ENCODE results near the gene KLHL29. TPM values are rescaled to one million over a fixed set of nuclear protein-coding genes. Genes with fewer than 3 reads are reported as not detected.

The KLHL29 gene
- total RNA-seq, 1 donor from 2014 or later, result 2.3 TPM

- DNase-seq (ENCODE audit: low spot score), result no peak
- no peak for ATAC-seq
Observed at GRCh38 chr2:23544589-23545295, 159.8 kb downstream of the KLHL29 start.

DNA sequence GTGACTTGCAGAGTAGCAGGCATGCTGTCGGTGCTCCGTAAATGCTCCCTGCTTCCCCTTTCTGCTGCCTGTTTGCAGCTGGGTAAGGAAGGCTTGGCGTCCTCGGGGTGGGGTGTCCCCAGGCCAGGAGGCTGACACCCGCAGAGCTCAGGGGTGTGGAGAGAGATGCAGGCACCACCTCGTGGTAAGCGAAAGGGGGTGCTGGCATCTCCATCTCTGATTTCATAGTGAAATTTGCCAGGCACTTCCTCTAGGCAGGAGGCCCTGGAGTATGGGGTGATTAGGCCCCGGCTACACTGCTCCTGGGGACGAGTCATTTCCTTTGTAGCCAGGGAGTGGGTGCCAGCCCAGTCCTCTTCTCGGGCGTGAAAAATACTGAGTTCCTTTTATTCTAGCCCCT, 160.4 kb downstream of the KLHL29 start:
- DNase-seq (ENCODE audit: low spot score), result no peak
- ATAC-seq, result no peak

GRCh38 chr2:23545811-23546210, 160.8 kb downstream of the KLHL29 start:
- ATAC-seq, result no peak

GRCh38 chr2:23546913-23547312, 161.9 kb downstream of the KLHL29 start:
- ATAC-seq (no peak), DNase-seq (ENCODE audit: low spot score) (no peak)

More at GRCh38 chr2:23545811-23546210, 160.8 kb downstream of the KLHL29 start:
- DNase-seq (ENCODE audit: low spot score), result no peak

- no peak for DNase-seq (ENCODE audit: low spot score)
- ATAC-seq, result no peak
Observed at GRCh38 chr2:23547725-23548124, 162.7 kb downstream of the KLHL29 start.

DNA sequence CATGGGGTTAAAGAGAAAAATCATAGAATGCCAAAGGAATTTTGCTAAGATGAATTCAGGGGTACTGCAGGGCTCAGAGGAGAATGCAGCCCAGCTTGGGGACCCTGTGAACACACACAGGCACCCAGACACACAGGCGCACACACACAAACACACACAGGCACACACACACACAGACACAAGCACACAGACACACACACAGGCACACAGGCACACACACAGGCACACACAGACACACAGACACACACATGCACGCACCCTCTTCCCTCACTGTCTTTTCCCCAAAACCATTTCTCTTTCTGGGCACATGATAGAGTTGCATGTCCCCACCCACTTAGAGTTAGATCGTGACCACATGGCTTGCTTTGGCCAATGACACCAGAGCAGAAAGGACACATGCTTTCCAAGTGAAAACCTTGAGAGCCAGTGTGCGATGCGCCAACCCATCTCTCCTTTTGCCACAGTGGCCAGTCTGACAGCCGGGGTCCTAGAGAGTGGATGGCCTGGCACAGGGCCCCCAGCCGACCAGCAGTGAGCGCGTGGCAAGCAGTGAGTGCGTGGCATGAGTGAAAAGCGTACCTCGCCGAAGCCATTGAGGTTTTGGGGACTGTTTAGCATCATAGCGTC, 163.3 kb downstream of the KLHL29 start:
- DNase-seq (ENCODE audit: low spot score), result no peak
- ATAC-seq, result no peak

DNA sequence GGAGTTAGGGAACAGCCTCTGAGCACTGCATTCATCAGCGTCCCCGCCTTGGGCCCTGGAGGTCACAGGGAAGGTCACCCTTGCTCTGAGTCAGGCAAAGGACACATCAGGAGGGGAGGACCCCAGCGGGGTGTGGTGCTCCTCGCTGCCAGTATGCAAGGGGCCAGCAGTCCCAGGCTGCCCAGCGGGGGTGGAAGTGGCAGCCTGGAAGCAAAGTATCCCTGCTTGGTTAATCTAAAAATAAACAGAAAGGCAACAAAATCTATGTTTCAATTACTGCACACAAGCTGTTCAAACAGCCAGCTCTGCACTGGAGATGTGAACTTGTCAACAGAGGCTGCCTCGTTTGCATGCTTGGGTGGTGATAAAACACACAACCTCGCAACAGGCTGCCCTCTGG, 164.1 kb downstream of the KLHL29 start:
- DNase-seq (ENCODE audit: low spot score) (no peak), ATAC-seq (no peak)

GRCh38 chr2:23549821-23550530, 165.0 kb downstream of the KLHL29 start:
- DNase-seq (ENCODE audit: low spot score) (no peak), ATAC-seq (no peak)

GRCh38 chr2:23550553-23550952, 165.6 kb downstream of the KLHL29 start:
- ATAC-seq (no peak), DNase-seq (ENCODE audit: low spot score) (no peak)

DNA sequence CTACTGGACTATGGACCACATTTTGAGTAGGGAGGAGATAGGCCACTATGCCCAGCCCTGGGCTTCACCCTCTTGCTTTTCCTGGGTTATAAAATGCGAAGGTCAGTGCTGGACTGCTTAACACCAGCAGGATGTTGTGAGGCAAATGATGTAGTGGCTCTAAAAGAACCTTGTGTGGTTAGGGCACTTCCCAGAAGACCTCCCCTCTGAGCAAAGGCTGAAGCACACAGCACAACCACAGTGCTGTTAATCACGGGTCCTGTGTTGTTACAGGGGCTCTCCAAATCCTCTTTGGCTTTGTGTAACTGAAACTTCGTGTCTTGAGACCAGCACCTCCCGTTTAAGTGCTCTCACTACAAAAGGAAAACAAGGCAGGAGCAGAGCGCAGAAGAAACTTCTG, 166.9 kb downstream of the KLHL29 start:
- ATAC-seq (no peak), DNase-seq (ENCODE audit: low spot score) (no peak)

- DNase-seq (ENCODE audit: low spot score) (no peak), ATAC-seq (no peak)
Observed at GRCh38 chr2:23553561-23553960, 168.6 kb downstream of the KLHL29 start.

- no peak for ATAC-seq
- DNase-seq (ENCODE audit: low spot score), result no peak
Observed at GRCh38 chr2:23554054-23554697, 169.2 kb downstream of the KLHL29 start.

GRCh38 chr2:23555944-23556343, 171.0 kb downstream of the KLHL29 start:
- ATAC-seq (no peak), DNase-seq (ENCODE audit: low spot score) (no peak)

- DNase-seq (ENCODE audit: low spot score), result no peak
- no peak for ATAC-seq
Observed at GRCh38 chr2:23556929-23557328, 171.9 kb downstream of the KLHL29 start.

DNA sequence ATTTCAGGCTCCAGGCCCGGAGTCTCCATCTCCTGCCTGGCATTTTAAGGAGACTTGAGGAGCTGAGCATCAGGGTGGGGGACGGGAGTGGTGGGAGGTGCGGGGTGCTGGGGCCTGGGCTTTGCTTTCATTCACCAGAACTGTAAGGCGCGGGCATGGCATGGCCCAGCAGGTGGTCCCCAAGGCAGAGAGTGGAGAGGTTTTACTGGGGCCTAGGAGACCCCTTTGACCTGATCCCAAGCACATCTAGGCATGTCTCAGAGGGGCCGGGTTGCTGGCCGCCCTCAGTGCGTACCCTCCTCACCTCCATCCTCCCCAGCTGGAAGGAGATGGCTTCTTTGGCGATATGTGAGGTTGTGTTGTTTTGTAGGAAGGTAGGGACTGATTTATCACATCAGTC, 172.5 kb downstream of the KLHL29 start:
- DNase-seq (ENCODE audit: low spot score), result no peak
- ATAC-seq, result no peak

DNA sequence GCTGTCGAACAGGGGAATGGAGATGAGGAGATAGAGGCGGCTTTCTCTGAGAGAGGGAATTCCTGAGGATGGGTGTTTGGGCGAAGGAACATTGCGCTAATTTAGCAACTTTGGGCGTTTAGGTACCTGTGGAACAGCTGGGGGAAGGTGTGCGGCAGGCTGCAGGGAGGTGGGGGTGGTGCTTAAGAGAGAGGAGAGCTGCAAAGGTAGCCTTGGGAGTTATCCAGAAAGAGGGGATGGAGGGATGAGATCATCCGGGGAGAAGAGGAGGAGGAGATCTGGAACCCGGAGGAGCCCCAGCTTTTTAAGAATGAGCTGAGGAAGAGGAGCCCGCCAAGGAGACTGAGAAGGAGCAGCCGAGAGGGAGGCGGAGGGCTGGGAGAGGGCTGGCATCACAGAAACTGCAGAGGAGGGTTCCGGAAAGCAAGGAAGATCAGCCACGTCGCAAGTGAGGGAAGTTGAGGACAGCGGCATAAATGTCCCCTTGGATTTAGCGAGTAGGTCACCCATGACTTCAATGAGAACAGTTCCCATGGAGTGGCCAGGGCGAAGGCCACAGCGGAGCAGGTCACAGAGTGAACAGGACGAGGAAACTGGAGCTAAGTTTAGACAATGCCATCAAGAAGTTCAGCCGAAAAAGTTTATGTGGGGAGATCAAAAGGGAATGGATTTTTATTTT, 174.7 kb downstream of the KLHL29 start:
- ATAC-seq, result no peak
- no peak for DNase-seq (ENCODE audit: low spot score)

- ATAC-seq (no peak), DNase-seq (ENCODE audit: low spot score) (no peak)
Observed at GRCh38 chr2:23561088-23561487, 176.1 kb downstream of the KLHL29 start.

DNA sequence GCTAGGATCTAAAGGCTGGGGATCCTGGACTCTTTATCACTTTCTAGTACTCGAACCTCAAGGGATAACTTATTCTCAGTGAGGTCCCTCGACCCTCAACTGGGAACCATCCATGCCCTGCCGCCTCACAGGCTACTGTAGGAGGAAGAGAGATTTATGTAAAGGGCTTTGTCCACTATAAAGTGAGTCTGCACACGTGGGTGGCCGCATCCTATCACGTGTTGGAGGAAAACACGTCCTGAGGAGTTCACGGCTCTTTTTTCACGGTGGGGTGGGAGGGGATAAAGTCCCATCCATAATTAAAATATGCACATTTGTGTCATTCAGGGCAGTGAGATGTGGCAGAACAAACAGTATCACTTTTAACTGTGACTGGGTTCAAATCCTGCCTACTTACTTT, 176.6 kb downstream of the KLHL29 start:
- ATAC-seq (no peak), DNase-seq (ENCODE audit: low spot score) (no peak)

- ATAC-seq, result no peak
- DNase-seq (ENCODE audit: low spot score), result no peak
Observed at GRCh38 chr2:23562143-23562542, 177.2 kb downstream of the KLHL29 start.

- ATAC-seq (no peak), DNase-seq (ENCODE audit: low spot score) (no peak)
Observed at GRCh38 chr2:23563151-23563550, 178.2 kb downstream of the KLHL29 start.
